HG03521 (cell line): ENCODE measurements around the gene ATP5F1D.

Experiments used
- ATAC-seq: cut with Tn5 transposase; IDR thresholded peaks from one replicate; pipeline ENCODE4 v1.9.1; 2021; ENCODE audit warnings: mild to moderate bottlenecking, moderate library complexity; ENCODE audit not compliant: unreplicated experiment

The ATP5F1D gene

GRCh38 chr19:1278713-1279660 is 37.4 kb downstream of the ATP5F1D start:
- ATAC-seq: no peak

- ATAC-seq: no peak
Measured at GRCh38 chr19:1279782-1280341, 38.3 kb downstream of the ATP5F1D start.

DNA sequence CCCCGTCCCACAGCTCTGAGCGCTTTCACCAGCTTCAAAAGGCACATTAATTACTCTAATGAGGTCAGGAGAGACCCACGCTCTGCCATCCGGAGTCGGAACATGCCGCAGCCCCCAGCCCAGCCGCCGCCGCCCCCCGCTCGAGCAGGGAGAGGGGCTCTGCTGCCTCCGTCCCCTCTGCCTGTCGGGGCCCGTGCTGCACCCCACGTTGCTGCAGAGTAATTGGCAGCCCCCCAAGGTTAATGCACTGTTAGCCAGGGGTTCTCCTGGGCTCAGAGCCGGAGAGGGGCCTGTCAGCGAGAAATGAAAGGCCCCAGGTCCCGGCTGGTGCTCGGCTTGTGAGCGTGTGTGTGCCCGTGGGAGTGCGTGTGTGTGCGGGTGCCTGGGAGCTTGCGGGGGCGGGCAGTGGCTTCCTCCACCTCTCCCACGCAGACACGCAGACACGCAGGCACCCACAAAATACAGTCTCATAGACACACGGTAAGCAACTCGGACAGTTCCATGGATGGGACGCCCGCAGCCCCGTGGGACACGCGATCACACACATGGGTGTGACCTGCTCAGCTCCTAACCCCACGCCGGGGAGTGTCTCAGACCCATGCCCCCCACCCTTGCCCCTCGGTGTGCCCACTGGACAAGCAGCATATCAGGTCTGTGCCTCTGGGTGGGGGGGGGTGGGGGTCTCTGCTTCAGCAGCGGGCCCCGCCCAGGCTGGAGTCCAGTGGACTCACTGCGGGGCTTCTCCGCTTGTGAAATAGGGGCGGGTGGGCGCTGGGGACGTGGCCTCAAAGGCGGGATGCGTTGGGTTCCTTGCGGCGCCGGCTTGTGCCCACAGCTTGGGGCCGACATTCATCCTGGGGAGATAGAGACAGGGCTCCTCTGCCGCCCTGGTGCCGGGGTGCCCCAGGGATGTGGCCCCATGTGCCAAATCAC is 39.4 kb downstream of the ATP5F1D start:
- ATAC-seq: no peak

GRCh38 chr19:1281569-1282287 is 40.2 kb downstream of the ATP5F1D start:
- no peak for ATAC-seq

GRCh38 chr19:1282588-1283206 is 41.1 kb downstream of the ATP5F1D start:
- ATAC-seq: no peak

- ATAC-seq: no peak
Measured at GRCh38 chr19:1283207-1283916, 41.8 kb downstream of the ATP5F1D start.

DNA sequence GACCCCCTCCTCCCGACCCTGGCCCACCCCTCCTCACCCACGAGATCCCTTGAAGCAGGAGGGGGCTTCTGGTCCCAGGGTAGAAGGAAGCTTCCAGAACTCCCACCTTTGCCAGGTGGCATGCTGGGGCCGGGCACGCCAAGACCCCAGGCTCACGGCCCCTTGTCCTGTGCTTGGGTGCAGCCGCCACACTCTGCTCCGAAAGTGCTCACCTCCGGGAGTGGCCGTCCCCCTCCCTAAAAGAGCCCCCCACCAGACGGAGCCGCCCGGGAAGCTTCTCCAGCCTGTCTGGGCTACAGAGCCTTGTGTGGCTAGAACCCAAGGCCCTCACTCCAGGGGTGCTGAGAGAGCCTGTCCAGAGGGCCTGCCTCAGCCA is 42.4 kb downstream of the ATP5F1D start:
- no peak for ATAC-seq

- ATAC-seq: no peak
Measured at GRCh38 chr19:1284293-1284978, 42.9 kb downstream of the ATP5F1D start.

DNA sequence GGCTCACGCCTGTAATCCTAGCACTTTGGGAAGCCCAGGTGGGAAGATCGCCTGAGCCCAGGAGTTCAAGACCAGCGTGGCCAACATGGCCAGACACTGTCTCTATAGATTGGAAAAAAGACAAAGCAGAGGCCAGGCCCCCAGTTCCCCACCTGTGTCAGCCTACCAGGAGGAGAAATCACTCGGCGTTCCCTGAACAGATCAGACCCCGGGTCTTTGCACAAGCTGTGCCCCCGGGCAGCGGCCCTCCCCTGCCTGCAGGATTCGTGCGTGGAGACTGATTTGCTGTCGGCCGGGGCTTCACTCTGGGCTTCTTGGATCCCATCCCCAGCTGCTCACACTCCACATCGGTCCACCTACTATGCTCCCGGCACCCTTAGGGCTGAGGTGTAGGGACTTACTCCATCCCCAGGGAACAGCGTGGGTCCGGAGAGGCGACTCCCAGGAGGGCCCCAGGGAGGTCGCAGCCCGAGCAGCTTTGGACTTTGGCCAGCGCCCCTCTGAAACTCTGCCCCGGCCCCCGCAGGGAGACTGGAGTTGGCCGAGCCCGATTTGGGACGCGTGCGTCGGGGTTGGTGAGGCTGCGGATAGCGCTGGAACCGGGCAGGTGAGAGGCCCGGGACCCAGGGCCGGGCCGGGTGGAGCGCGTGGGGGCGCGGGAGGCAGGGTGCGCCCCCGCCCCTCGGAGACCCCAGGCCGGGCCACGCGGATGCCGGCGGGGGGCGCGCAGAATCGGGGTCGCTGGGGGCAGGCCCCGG is 43.6 kb downstream of the ATP5F1D start:
- ATAC-seq: no peak

DNA sequence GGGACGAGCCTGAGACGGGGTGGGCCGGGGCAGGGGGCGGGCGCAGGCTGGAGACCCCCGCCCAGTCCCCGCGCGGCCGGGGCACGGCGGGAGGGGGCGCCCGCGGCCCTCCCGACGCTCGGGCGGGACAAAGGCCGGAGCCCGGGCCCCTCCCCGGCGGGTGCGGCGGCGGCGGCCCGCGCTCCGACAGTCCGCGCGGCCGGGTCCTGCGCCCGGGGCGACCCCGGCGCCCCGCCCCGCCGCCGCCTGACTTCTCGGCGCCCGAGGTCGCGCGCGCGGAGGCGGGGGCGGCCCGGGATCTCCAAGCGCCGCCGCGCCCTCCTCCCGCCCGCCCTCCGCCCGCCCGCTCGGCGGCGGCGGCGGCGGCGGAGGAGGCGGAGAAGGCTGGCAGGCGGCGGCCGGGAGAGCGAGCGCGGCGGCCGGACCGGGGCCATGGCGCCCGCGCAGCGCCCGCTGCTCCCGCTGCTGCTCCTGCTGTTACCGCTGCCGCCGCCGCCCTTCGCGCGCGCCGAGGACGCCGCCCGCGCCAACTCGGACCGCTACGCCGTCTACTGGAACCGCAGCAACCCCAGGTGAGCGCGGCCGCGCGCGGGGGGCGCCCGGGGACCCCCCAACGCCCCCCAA is 44.3 kb downstream of the ATP5F1D start, which contains the start of gene EFNA2:
EFNA2 (plus strand) TSS at position 137 of the 624 bp plus-strand sequence; CDS start at position 433, 296 bp downstream.
- no peak for ATAC-seq

- ATAC-seq: no peak
Measured at GRCh38 chr19:1286487-1287353, 45.2 kb downstream of the ATP5F1D start.

DNA sequence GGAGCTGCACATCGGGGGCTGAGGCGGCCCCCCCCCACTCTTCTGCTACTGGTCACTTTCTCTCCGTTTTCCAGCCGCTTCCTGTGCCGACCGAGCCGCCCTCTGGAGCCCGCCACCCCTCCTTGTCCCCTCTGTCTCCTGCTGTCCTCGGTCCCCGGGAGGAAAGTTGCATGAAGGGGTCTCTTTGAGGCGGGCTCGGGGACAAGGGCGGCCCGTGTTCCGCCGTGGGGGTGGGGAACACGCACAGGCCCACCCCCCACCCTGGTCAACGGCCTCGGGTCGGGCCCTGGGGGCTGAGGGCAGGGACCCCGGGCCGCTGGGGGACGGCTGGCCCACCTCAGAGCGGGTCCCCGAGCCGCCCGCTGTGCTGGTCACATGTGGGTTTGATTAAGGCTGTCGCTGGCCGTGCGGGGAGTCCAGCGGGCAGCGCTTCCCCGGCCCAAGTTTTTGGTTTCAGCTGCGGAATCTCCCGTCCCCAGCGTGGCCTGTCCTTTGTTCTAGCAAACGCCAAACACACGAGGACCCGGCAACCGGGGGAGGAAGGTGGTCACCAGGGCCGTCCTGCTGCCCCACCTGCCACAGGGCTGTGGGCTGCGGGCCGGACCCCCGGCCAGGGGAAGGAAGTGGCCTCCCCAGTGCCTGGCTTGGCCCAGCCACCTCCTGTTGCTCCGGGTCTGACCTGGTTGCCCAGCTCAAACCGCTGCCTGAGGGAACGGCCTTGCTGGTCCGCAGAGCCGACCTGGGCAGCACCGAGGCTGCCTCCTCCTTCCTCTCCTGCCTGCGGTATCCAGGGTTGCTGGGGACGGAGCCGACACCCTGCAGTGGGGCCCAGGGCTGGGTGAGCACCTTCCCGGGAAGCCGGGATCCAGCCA is 46.0 kb downstream of the ATP5F1D start:
- no peak for ATAC-seq

- ATAC-seq: no peak
Measured at GRCh38 chr19:1288226-1288612, 46.7 kb downstream of the ATP5F1D start.

- no peak for ATAC-seq
Measured at GRCh38 chr19:1288833-1289685, 47.5 kb downstream of the ATP5F1D start.

GRCh38 chr19:1289686-1290025 is 48.1 kb downstream of the ATP5F1D start:
- no peak for ATAC-seq
